ENCODE data around the gene TIMM17A. TPM values are rescaled to one million over a fixed set of nuclear protein-coding genes. Genes with fewer than 3 reads are reported as not detected.

Gene TIMM17A
- total RNA-seq, 1 donor from 2014 or later: 69.8 TPM

GRCh38 chr1:201964261-201964660 lies 9.0 kb downstream of the TIMM17A start:
- H3K27ac Mint-ChIP-seq (ENCODE audit: unreplicated experiment): no peak overlapping the region
- no peaks in the 10 kb centered on the region for H3K36me3 Mint-ChIP-seq (ENCODE audit: unreplicated experiment)
- no peak for DNase-seq
- TF ChIP-seq CTCF (IDR thresholded peaks at IDR 0.05; ENCODE audit: partially characterized antibody, unreplicated experiment): no peak
- peaks cover 1% of the 10 kb centered on the region for H3K9me3 Mint-ChIP-seq (ENCODE audit: unreplicated experiment)
- H3K4me3 Mint-ChIP-seq (ENCODE audit: unreplicated experiment): no peak overlapping the region
- no peaks in the 10 kb centered on the region for H3K4me1 Mint-ChIP-seq (ENCODE audit: low read depth, unreplicated experiment)
- no peaks in the 10 kb centered on the region for H3K27me3 Mint-ChIP-seq (ENCODE audit: unreplicated experiment)

GRCh38 chr1:201966171-201966570 lies 10.9 kb downstream of the TIMM17A start:
- Mint-ChIP-seq H3K36me3 (ENCODE audit: unreplicated experiment) (no peaks in the 10 kb centered on the region), H3K4me3 (ENCODE audit: unreplicated experiment) (no peak overlapping the region)

GRCh38 chr1:201968202-201968925 lies 13.1 kb downstream of the TIMM17A start:
- Mint-ChIP-seq H3K36me3 (ENCODE audit: unreplicated experiment) (no peaks in the 10 kb centered on the region), H3K27ac (ENCODE audit: unreplicated experiment) (no peak overlapping the region), H3K4me1 (ENCODE audit: low read depth, unreplicated experiment) (no peaks in the 10 kb centered on the region), H3K4me3 (ENCODE audit: unreplicated experiment) (no peak overlapping the region), H3K27me3 (ENCODE audit: unreplicated experiment) (no peaks in the 10 kb centered on the region), H3K9me3 (ENCODE audit: unreplicated experiment) (peaks cover 1% of the 10 kb centered on the region)
- no peak for DNase-seq
- TF ChIP-seq CTCF (IDR thresholded peaks at IDR 0.05; ENCODE audit: partially characterized antibody, unreplicated experiment): no peak

More at GRCh38 chr1:201966171-201966570, 10.9 kb downstream of the TIMM17A start:
- peaks cover 1% of the 10 kb centered on the region for H3K9me3 Mint-ChIP-seq (ENCODE audit: unreplicated experiment)
- no peaks in the 10 kb centered on the region for H3K27me3 Mint-ChIP-seq (ENCODE audit: unreplicated experiment)
- no peak for DNase-seq
- H3K27ac Mint-ChIP-seq (ENCODE audit: unreplicated experiment): no peak overlapping the region
- H3K4me1 Mint-ChIP-seq (ENCODE audit: low read depth, unreplicated experiment): no peaks in the 10 kb centered on the region
- no peak for TF ChIP-seq CTCF (IDR thresholded peaks at IDR 0.05; ENCODE audit: partially characterized antibody, unreplicated experiment)

- no peak overlapping the region for H3K4me3 Mint-ChIP-seq (ENCODE audit: unreplicated experiment)
- peaks cover 1% of the 10 kb centered on the region for H3K9me3 Mint-ChIP-seq (ENCODE audit: unreplicated experiment)
- no peak for TF ChIP-seq CTCF (IDR thresholded peaks at IDR 0.05; ENCODE audit: partially characterized antibody, unreplicated experiment)
- no peaks in the 10 kb centered on the region for H3K36me3 Mint-ChIP-seq (ENCODE audit: unreplicated experiment)
- H3K4me1 Mint-ChIP-seq (ENCODE audit: low read depth, unreplicated experiment): no peaks in the 10 kb centered on the region
- DNase-seq: no peak
- peaks cover 2% of the 10 kb centered on the region for H3K27me3 Mint-ChIP-seq (ENCODE audit: unreplicated experiment)
- no peak overlapping the region for H3K27ac Mint-ChIP-seq (ENCODE audit: unreplicated experiment)
Observed at GRCh38 chr1:201970334-201971159, 15.2 kb downstream of the TIMM17A start.

Measured in glutamatergic neuron (in vitro differentiated cells).